Right lobe of liver (tissue), 4 donors: ENCODE results near the gene TLL1.

Experiments
- CTCF ChIP-seq, 4 donors: fragments of 200-600 bp in 3 of 4; fragments of 450-650 bp in 1 of 4; IDR thresholded peaks; one replicate each; pipeline versions ENCODE4 v1.5.1 to v1.8.0; 2016 to 2022; ENCODE audit warnings: antibody characterized with exemption in 4 of 4, mild to moderate bottlenecking in 2 of 4
- POLR2A ChIP-seq: fragments of 450-650 bp; IDR thresholded peaks from one replicate; pipeline ENCODE4 v1.6.1; 2017; ENCODE audit warnings: antibody characterized with exemption, mild to moderate bottlenecking
- donor health status: DM: no; HTN: no; CAD: no.
- donor health status: DM: no; HTN: no; CAD: no.
- donor health status: DM: no; HTN: yes; CAD: no.

- TF ChIP-seq CTCF (IDR thresholded peaks at IDR 0.05) (no peak), POLR2A (no peak)
These were observed 205.3 kb downstream of the TLL1 start for GRCh38 chr4:166078383-166078782.
